ENCODE results near the gene OSMR.

DNA sequence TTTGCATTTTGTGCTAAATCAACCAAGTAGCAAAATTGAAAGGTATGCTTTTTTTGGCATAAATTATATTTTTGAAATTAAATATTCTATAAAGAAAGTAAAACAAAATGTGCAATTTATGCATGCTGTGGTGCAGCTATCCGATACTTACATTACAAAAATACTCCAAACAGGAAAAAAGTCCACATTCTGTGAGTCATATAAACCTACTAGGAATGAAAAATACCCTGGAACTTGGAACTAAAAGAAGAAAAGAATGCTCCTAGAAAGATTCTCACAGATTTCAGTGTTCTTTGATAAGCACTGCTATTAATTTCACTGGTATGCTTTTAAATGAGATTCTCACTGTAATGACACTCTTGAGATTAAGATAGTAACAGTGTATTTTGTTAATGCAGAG lies 92.6 kb downstream of the OSMR start:
- TF ChIP-seq PBX3 (IDR thresholded peaks at IDR 0.05) (no peak), EZH2phosphoT487 (IDR thresholded peaks at IDR 0.05; ENCODE audit: borderline replicate concordance, low read depth) (no peak), RFX5 (IDR thresholded peaks at IDR 0.05; ENCODE audit: low read length) (no peak), TAF1 (IDR thresholded peaks at IDR 0.05; ENCODE audit: borderline replicate concordance, low read depth, low read length) (no peak), NRF1 (IDR thresholded peaks at IDR 0.05; ENCODE audit: low read depth, low read length) (no peak), ELF1 (IDR thresholded peaks at IDR 0.05) (no peak), EP300 (IDR thresholded peaks at IDR 0.05; ENCODE audit: borderline replicate concordance in 1 of 2, low read depth in 1 of 2, low read length in 1 of 2) (no peak), CHD2 (IDR thresholded peaks at IDR 0.05; ENCODE audit: low read length, partially characterized antibody) (no peak), MEF2A (IDR thresholded peaks at IDR 0.05; ENCODE audit: borderline replicate concordance, low read depth) (no peak), SMC3 (IDR thresholded peaks at IDR 0.05; ENCODE audit: low read depth, low read length) (no peak), MAX (IDR thresholded peaks at IDR 0.05; ENCODE audit: low read depth) (no peak), MXI1 (IDR thresholded peaks at IDR 0.05; ENCODE audit: low read depth, low read length) (no peak)
- TF ChIP-seq, protein P1, sequence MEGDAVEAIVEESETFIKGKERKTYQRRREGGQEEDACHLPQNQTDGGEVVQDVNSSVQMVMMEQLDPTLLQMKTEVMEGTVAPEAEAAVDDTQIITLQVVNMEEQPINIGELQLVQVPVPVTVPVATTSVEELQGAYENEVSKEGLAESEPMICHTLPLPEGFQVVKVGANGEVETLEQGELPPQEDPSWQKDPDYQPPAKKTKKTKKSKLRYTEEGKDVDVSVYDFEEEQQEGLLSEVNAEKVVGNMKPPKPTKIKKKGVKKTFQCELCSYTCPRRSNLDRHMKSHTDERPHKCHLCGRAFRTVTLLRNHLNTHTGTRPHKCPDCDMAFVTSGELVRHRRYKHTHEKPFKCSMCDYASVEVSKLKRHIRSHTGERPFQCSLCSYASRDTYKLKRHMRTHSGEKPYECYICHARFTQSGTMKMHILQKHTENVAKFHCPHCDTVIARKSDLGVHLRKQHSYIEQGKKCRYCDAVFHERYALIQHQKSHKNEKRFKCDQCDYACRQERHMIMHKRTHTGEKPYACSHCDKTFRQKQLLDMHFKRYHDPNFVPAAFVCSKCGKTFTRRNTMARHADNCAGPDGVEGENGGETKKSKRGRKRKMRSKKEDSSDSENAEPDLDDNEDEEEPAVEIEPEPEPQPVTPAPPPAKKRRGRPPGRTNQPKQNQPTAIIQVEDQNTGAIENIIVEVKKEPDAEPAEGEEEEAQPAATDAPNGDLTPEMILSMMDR (IDR thresholded peaks at IDR 0.05), result no peak
- TF ChIP-seq, protein P2, sequence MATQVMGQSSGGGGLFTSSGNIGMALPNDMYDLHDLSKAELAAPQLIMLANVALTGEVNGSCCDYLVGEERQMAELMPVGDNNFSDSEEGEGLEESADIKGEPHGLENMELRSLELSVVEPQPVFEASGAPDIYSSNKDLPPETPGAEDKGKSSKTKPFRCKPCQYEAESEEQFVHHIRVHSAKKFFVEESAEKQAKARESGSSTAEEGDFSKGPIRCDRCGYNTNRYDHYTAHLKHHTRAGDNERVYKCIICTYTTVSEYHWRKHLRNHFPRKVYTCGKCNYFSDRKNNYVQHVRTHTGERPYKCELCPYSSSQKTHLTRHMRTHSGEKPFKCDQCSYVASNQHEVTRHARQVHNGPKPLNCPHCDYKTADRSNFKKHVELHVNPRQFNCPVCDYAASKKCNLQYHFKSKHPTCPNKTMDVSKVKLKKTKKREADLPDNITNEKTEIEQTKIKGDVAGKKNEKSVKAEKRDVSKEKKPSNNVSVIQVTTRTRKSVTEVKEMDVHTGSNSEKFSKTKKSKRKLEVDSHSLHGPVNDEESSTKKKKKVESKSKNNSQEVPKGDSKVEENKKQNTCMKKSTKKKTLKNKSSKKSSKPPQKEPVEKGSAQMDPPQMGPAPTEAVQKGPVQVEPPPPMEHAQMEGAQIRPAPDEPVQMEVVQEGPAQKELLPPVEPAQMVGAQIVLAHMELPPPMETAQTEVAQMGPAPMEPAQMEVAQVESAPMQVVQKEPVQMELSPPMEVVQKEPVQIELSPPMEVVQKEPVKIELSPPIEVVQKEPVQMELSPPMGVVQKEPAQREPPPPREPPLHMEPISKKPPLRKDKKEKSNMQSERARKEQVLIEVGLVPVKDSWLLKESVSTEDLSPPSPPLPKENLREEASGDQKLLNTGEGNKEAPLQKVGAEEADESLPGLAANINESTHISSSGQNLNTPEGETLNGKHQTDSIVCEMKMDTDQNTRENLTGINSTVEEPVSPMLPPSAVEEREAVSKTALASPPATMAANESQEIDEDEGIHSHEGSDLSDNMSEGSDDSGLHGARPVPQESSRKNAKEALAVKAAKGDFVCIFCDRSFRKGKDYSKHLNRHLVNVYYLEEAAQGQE (IDR thresholded peaks at IDR 0.05; ENCODE audit: low read depth, low read length), result no peak

All from SK-N-SH (cell line).